Prostate gland (tissue), 1 donor: ENCODE data around the gene LRRC37B.

Experiments used
- POLR2A ChIP-seq: fragments of 450-650 bp; IDR thresholded peaks from one replicate; pipeline ENCODE4 v1.6.1; 2016; ENCODE audit warnings: antibody characterized with exemption, mild to moderate bottlenecking
- POLR2AphosphoS5 ChIP-seq: sonication (generic); formaldehyde crosslinking; IDR thresholded peaks from one replicate; pipeline ENCODE4 v1.6.1; 2017; ENCODE audit warnings: antibody characterized with exemption

DNA sequence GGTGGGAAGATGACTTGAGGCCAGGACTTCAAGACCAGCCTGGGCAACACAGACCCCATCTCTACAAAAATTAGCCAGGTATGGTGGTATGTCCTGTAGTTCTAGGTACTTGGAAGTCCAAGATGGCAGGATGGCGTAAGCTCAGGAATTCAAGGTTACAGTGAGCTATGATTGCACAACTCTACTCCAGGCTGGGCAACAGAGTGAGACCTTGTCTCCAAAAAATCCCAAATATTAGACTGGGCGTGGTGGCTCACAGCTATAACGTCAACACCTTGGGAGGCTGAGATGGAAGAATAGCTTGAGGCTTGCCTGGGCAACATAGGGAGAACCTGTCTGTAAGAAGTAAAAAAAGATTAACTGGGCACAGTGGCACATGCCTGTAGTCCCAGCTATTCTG, 39.5 kb upstream of the LRRC37B start:
- TF ChIP-seq POLR2AphosphoS5 (no peak), POLR2A (no peak)
